HG03460 (cell line): ENCODE measurements around the gene LHX1.

Experiments used
- ATAC-seq: cut with Tn5 transposase; IDR thresholded peaks from one replicate; pipeline ENCODE4 v1.9.1; 2021; ENCODE audit not compliant: unreplicated experiment

Gene LHX1

GRCh38 chr17:36937001-36937958, at the start of gene LHX1:
Gene LHX1 (plus strand): TSS chr17:36937475. CDS start chr17:36938198, 723 bp downstream.
- ATAC-seq = no peak

- ATAC-seq = no peak
These were observed 48.9 kb upstream of the LHX1 start for GRCh38 chr17:36888236-36888951.

GRCh38 chr17:36889770-36890349, 47.4 kb upstream of the LHX1 start:
- no peak for ATAC-seq

- no peak for ATAC-seq
These were observed 46.7 kb upstream of the LHX1 start for GRCh38 chr17:36890398-36891168.

GRCh38 chr17:36892112-36892838, 45.0 kb upstream of the LHX1 start:
- ATAC-seq = no peak

GRCh38 chr17:36894177-36894576, 43.1 kb upstream of the LHX1 start:
- no peak for ATAC-seq

GRCh38 chr17:36894925-36895324, 42.4 kb upstream of the LHX1 start:
- no peak for ATAC-seq

GRCh38 chr17:36899250-36900159, 37.8 kb upstream of the LHX1 start:
- no peak for ATAC-seq

GRCh38 chr17:36900160-36900512, 37.1 kb upstream of the LHX1 start:
- no peak for ATAC-seq

- ATAC-seq = no peak
These were observed 35.8 kb upstream of the LHX1 start for GRCh38 chr17:36901506-36901905.

- ATAC-seq = no peak
These were observed 29.9 kb upstream of the LHX1 start for GRCh38 chr17:36907407-36907806.

GRCh38 chr17:36910513-36910912, 26.8 kb upstream of the LHX1 start:
- ATAC-seq = no peak

- ATAC-seq = no peak
These were observed 26.3 kb upstream of the LHX1 start for GRCh38 chr17:36911001-36911400.

GRCh38 chr17:36913132-36913531, 24.1 kb upstream of the LHX1 start:
- no peak for ATAC-seq

GRCh38 chr17:36918211-36918691, 19.0 kb upstream of the LHX1 start:
- ATAC-seq = no peak

- ATAC-seq = no peak
These were observed 17.8 kb upstream of the LHX1 start for GRCh38 chr17:36919407-36919968.

- no peak for ATAC-seq
These were observed 17.0 kb upstream of the LHX1 start for GRCh38 chr17:36920032-36921005.
